GM12878 (cell line): ENCODE data around the gene SAFB. TPM values are rescaled to one million over a fixed set of nuclear protein-coding genes. Genes with fewer than 3 reads are reported as not detected.

Experiments
- CREB1 ChIP-seq: IDR thresholded peaks from 2 replicates; pipeline ENCODE4 v1.6.1; 2012; ENCODE audit warnings: low read depth, mild to moderate bottlenecking, inconsistent platforms
- EED ChIP-seq: sonication (generic); IDR thresholded peaks from 2 replicates; pipeline ENCODE4 v1.6.1; 2016; ENCODE audit warnings: antibody characterized with exemption, low read depth
- GATAD2B ChIP-seq: fragments of 450-650 bp; conservative IDR thresholded peaks from 2 replicates; pipeline ENCODE4 v1.6.1; 2017; ENCODE audit warnings: low read depth, mild to moderate bottlenecking, moderate library complexity
- HDAC6 ChIP-seq: fragments of 200-600 bp; sonication (generic); IDR thresholded peaks from one replicate; pipeline ENCODE4 v1.8.0; 2017; ENCODE audit warnings: antibody characterized with exemption; ENCODE audit not compliant: unreplicated experiment
- IKZF1 ChIP-seq: fragments of 450-650 bp; conservative IDR thresholded peaks from 2 replicates; pipeline ENCODE4 v1.6.1; 2017; ENCODE audit warnings: antibody characterized with exemption, mild to moderate bottlenecking
- MTA3 ChIP-seq: IDR thresholded peaks from 2 replicates; pipeline ENCODE4 v1.6.1; 2012; ENCODE audit warnings: low read length, inconsistent platforms, borderline replicate concordance
- MYC ChIP-seq: IDR thresholded peaks from 2 replicates; pipeline ENCODE4 v1.6.1; 2011; ENCODE audit warnings: mild to moderate bottlenecking, low read length, moderate library complexity, inconsistent platforms; ENCODE audit not compliant: insufficient read depth, insufficient replicate concordance, insufficient read length, severe bottlenecking
- NR2C1 ChIP-seq: fragments of 450-650 bp; IDR thresholded peaks from 2 replicates; pipeline ENCODE4 v1.6.1; 2017; ENCODE audit warnings: antibody characterized with exemption, mild to moderate bottlenecking, moderate library complexity
- POLR2A ChIP-seq: IDR thresholded peaks from 2 replicates; pipeline ENCODE4 v1.6.1; 2011; ENCODE audit warnings: low read depth, mild to moderate bottlenecking, low read length
- POLR2AphosphoS2 ChIP-seq: IDR thresholded peaks from 2 replicates; pipeline ENCODE4 v1.6.1; 2011; ENCODE audit warnings: low read depth, mild to moderate bottlenecking, low read length, improper control_type of control experiment, moderate library complexity
- POLR2AphosphoS5 ChIP-seq: IDR thresholded peaks from 2 replicates; pipeline ENCODE4 v1.6.1; 2011; ENCODE audit warnings: mild to moderate bottlenecking, low read length, inconsistent platforms
- SMARCA5 ChIP-seq: fragments of 450-650 bp; IDR thresholded peaks from 2 replicates; pipeline ENCODE4 v1.6.1; 2017; ENCODE audit warnings: mild to moderate bottlenecking
- SPI1 ChIP-seq: IDR thresholded peaks from 2 replicates; pipeline ENCODE4 v1.6.1; 2011; ENCODE audit warnings: low read depth, mild to moderate bottlenecking, low read length, moderate library complexity, borderline replicate concordance; ENCODE audit not compliant: insufficient read depth
- STAT3 ChIP-seq: IDR thresholded peaks from 2 replicates; pipeline ENCODE4 v1.6.1; 2011; ENCODE audit warnings: low read depth, low read length, improper control_type of control experiment
- TARDBP ChIP-seq: IDR thresholded peaks from 2 replicates; pipeline ENCODE4 v1.6.1; 2016; ENCODE audit warnings: borderline replicate concordance
- TCF3 ChIP-seq: IDR thresholded peaks from 2 replicates; pipeline ENCODE4 v1.6.1; 2012; ENCODE audit warnings: low read depth, mild to moderate bottlenecking, low read length, borderline replicate concordance; ENCODE audit not compliant: insufficient read depth
- WRNIP1 ChIP-seq: IDR thresholded peaks from 2 replicates; pipeline ENCODE4 v1.6.1; 2011; ENCODE audit warnings: low read depth, low read length, improper control_type of control experiment, borderline replicate concordance
- YBX1 ChIP-seq: fragments of 450-650 bp; IDR thresholded peaks from 2 replicates; pipeline ENCODE4 v1.6.1; 2016; ENCODE audit warnings: antibody characterized with exemption
- ZNF207 ChIP-seq: fragments of 450-650 bp; IDR thresholded peaks from 2 replicates; pipeline ENCODE4 v1.6.1; 2014; ENCODE audit warnings: antibody characterized with exemption, mild to moderate bottlenecking, borderline replicate concordance
- ZNF24 ChIP-seq: fragments of 450-650 bp; IDR thresholded peaks from 2 replicates; pipeline ENCODE4 v1.6.1; 2017; ENCODE audit warnings: antibody characterized with exemption, mild to moderate bottlenecking
- polyA plus RNA-seq, 11 experiments: library from polyadenylated mRNA; depleted of rRNA in 4 of 11; unstranded in 6 of 11; stranded (reverse) in 5 of 11; fragments of >200 nt; fragmentation: Nextera tagmentation in 4 of 11; fragmentation: Illumina TruSeq in 1 of 11; extraction: Ambion mirVana in 4 of 11; extraction: Trizol in 1 of 11; gene quantifications; 1 replicate in 1 of 11; 2 replicates in 10 of 11; pipeline versions ENCODE4 v1.2.1 to v1.2.3, GENCODE V29; 2011 to 2016; ENCODE audit warnings: inconsistent platforms in 2 of 11, missing spikeins in 2 of 11, low read depth in 1 of 11
- total RNA-seq, 4 experiments: library from RNA; depleted of rRNA in 3 of 4; stranded (reverse); fragments of >200 nt in 3 of 4; fragmentation: Illumina TruSeq in 1 of 4; extraction: Trizol in 1 of 4; gene quantifications; 2 replicates each; pipeline versions ENCODE4 v1.2.1 to v1.2.3, GENCODE V29; 2013 to 2021
- TF ChIP-seq, protein P1 (sequence below): fragments of 450-650 bp; conservative IDR thresholded peaks from 2 replicates; pipeline ENCODE4 v1.6.1; 2017; ENCODE audit warnings: mild to moderate bottlenecking, moderate library complexity
- TF ChIP-seq, protein P2 (sequence below), 3 experiments: IDR thresholded peaks in 2 of 3; conservative IDR thresholded peaks in 1 of 3; 2 replicates each; pipeline ENCODE4 v1.5.1; 2011; ENCODE audit warnings: low read depth in 3 of 3, low read length in 3 of 3, mild to moderate bottlenecking in 3 of 3, control low read depth in 2 of 3, moderate library complexity in 2 of 3, inconsistent platforms in 1 of 3, mixed read lengths in 1 of 3; ENCODE audit not compliant: control insufficient read depth in 2 of 3, insufficient read depth in 1 of 3; ENCODE audit errors: extremely low read depth in 1 of 3
- TF ChIP-seq, protein P3 (sequence below): IDR thresholded peaks from 2 replicates; pipeline ENCODE4 v1.6.1; 2012; ENCODE audit warnings: mild to moderate bottlenecking, low read depth, low read length

Gene SAFB
- total and polyA plus RNA-seq, 10 of the 15 experiments (the other 5 are each of a cell fraction or from before 2014, with no cell fraction given), result 1.6 to 131 (median 61.2) TPM

DNA sequence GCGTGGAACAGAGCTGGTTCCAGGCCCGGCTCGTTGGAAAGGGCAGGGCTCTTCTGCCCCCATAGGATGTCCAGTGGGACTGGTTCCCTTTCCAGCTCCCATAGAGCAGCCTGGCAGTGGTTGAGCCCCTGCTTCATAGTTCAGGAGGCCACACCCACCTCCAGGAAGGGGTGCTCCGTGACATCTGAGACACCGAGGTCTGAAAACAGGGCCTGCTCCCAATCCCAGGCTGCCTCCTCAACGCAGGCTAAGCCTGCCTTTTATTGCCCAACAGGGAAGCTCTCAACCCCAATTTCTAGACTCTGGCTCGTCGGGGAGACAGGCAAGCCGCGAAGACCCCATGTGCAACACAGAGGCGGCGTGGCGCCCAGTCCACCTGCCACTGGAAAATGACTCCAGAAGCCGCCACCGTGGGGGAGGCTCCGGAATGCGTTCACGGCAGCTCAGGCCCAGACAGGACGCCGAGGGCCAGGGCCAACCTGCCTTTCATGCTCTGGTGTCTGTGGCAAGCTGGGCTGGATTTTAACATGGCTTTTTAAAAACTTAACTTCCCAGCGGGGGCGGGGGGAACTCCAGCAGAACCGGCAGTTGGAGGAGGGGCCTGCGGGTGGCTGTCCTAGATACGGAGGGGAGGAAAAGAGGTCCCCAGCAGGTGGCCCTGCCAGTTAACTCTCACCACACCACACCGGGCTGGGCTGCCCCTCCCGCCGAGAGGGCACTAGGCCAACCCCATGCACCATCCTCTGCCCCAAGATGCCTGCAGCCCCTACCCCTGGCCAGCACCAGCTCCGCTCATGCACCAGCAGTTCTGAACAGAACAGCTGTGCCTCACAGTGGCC lies 37.2 kb upstream of the SAFB start (continued):
- TF ChIP-seq, protein P1, sequence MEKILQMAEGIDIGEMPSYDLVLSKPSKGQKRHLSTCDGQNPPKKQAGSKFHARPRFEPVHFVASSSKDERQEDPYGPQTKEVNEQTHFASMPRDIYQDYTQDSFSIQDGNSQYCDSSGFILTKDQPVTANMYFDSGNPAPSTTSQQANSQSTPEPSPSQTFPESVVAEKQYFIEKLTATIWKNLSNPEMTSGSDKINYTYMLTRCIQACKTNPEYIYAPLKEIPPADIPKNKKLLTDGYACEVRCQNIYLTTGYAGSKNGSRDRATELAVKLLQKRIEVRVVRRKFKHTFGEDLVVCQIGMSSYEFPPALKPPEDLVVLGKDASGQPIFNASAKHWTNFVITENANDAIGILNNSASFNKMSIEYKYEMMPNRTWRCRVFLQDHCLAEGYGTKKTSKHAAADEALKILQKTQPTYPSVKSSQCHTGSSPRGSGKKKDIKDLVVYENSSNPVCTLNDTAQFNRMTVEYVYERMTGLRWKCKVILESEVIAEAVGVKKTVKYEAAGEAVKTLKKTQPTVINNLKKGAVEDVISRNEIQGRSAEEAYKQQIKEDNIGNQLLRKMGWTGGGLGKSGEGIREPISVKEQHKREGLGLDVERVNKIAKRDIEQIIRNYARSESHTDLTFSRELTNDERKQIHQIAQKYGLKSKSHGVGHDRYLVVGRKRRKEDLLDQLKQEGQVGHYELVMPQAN, result no peak
- TF ChIP-seq IKZF1 (0 out of 2 replicates have a peak, but pooled peaks have one; percentile 24), EED (no peak), POLR2A (peak; percentile 27), POLR2AphosphoS2 (no peak), POLR2AphosphoS5 (peak; percentile 17; the same call in 1 of the 2 replicates), CREB1 (no peak), SMARCA5 (no peak), HDAC6 (no peak), SPI1 (no peak), TCF3 (0 out of 2 replicates have a peak, but pooled peaks have one; percentile 27), NR2C1 (no peak), STAT3 (no peak), ZNF24 (no peak), GATAD2B (peak; percentile 15; the same call in 1 of the 2 replicates), MYC (no peak), ZNF207 (no peak), YBX1 (no peak), MTA3 (no peak), TARDBP (no peak), WRNIP1 (no peak)
- TF ChIP-seq, protein P2, sequence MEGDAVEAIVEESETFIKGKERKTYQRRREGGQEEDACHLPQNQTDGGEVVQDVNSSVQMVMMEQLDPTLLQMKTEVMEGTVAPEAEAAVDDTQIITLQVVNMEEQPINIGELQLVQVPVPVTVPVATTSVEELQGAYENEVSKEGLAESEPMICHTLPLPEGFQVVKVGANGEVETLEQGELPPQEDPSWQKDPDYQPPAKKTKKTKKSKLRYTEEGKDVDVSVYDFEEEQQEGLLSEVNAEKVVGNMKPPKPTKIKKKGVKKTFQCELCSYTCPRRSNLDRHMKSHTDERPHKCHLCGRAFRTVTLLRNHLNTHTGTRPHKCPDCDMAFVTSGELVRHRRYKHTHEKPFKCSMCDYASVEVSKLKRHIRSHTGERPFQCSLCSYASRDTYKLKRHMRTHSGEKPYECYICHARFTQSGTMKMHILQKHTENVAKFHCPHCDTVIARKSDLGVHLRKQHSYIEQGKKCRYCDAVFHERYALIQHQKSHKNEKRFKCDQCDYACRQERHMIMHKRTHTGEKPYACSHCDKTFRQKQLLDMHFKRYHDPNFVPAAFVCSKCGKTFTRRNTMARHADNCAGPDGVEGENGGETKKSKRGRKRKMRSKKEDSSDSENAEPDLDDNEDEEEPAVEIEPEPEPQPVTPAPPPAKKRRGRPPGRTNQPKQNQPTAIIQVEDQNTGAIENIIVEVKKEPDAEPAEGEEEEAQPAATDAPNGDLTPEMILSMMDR (IDR thresholded peaks at IDR 0.05 in 2 of 3, conservative IDR thresholded peaks at IDR 0.05 in 1 of 3; ENCODE audit: control insufficient read depth in 2 of 3, extremely low read depth in 1 of 3, insufficient read depth in 1 of 3, low read depth in 3 of 3, low read length in 3 of 3), result no peak
- TF ChIP-seq, protein P3, sequence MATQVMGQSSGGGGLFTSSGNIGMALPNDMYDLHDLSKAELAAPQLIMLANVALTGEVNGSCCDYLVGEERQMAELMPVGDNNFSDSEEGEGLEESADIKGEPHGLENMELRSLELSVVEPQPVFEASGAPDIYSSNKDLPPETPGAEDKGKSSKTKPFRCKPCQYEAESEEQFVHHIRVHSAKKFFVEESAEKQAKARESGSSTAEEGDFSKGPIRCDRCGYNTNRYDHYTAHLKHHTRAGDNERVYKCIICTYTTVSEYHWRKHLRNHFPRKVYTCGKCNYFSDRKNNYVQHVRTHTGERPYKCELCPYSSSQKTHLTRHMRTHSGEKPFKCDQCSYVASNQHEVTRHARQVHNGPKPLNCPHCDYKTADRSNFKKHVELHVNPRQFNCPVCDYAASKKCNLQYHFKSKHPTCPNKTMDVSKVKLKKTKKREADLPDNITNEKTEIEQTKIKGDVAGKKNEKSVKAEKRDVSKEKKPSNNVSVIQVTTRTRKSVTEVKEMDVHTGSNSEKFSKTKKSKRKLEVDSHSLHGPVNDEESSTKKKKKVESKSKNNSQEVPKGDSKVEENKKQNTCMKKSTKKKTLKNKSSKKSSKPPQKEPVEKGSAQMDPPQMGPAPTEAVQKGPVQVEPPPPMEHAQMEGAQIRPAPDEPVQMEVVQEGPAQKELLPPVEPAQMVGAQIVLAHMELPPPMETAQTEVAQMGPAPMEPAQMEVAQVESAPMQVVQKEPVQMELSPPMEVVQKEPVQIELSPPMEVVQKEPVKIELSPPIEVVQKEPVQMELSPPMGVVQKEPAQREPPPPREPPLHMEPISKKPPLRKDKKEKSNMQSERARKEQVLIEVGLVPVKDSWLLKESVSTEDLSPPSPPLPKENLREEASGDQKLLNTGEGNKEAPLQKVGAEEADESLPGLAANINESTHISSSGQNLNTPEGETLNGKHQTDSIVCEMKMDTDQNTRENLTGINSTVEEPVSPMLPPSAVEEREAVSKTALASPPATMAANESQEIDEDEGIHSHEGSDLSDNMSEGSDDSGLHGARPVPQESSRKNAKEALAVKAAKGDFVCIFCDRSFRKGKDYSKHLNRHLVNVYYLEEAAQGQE, result no peak
